ENCODE data around the gene CBX2.

CBX2 gene

GRCh38 chr17:79812353-79813258 is 34.7 kb downstream of the CBX2 start:
- no peak for DNase-seq (ENCODE audit: low read depth)

- no peak for DNase-seq (ENCODE audit: low read depth)
Measured at GRCh38 chr17:79813297-79814126, 35.6 kb downstream of the CBX2 start.

GRCh38 chr17:79814127-79814973 is 36.4 kb downstream of the CBX2 start:
- no peak for DNase-seq (ENCODE audit: low read depth)

GRCh38 chr17:79814974-79815835 is 37.3 kb downstream of the CBX2 start:
- no peak for DNase-seq (ENCODE audit: low read depth)

- DNase-seq (ENCODE audit: low read depth): no peak
Measured at GRCh38 chr17:79815836-79816461, 38.0 kb downstream of the CBX2 start.

GRCh38 chr17:79818026-79818758 is 40.2 kb downstream of the CBX2 start:
- DNase-seq (ENCODE audit: low read depth): no peak

GRCh38 chr17:79819085-79819484 is 41.1 kb downstream of the CBX2 start:
- DNase-seq (ENCODE audit: low read depth): no peak

- no peak for DNase-seq (ENCODE audit: low read depth)
Measured at GRCh38 chr17:79819534-79820276, 41.8 kb downstream of the CBX2 start.

- no peak for DNase-seq (ENCODE audit: low read depth)
Measured at GRCh38 chr17:79820959-79821330, 43.0 kb downstream of the CBX2 start.

GRCh38 chr17:79821331-79822095 is 43.6 kb downstream of the CBX2 start:
- DNase-seq (ENCODE audit: low read depth): no peak

- no peak for DNase-seq (ENCODE audit: low read depth)
Measured at GRCh38 chr17:79822583-79823124, 44.7 kb downstream of the CBX2 start.

GRCh38 chr17:79824234-79824633 is 46.3 kb downstream of the CBX2 start:
- no peak for DNase-seq (ENCODE audit: low read depth)

- no peak for DNase-seq (ENCODE audit: low read depth)
Measured at GRCh38 chr17:79824893-79825579, 47.1 kb downstream of the CBX2 start.

- no peak for DNase-seq (ENCODE audit: low read depth)
Measured at GRCh38 chr17:79825580-79825921, 47.6 kb downstream of the CBX2 start.

- no peak for DNase-seq (ENCODE audit: low read depth)
Measured at GRCh38 chr17:79826204-79826680, 48.3 kb downstream of the CBX2 start.

- DNase-seq (ENCODE audit: low read depth): no peak
Measured at GRCh38 chr17:79826841-79827578, 49.1 kb downstream of the CBX2 start.

GRCh38 chr17:79829004-79829403 is 51.1 kb downstream of the CBX2 start:
- DNase-seq (ENCODE audit: low read depth): no peak
